ENCODE results near the gene ABLIM3.

ABLIM3 gene

GRCh38 chr5:149210968-149211490, 69.7 kb downstream of the ABLIM3 start:
- no peak for FAIRE-seq
- DNase-seq (ENCODE audit: insufficient read length, low spot score): no peak

GRCh38 chr5:149211566-149211965, 70.3 kb downstream of the ABLIM3 start:
- FAIRE-seq (no peak), DNase-seq (ENCODE audit: insufficient read length, low spot score) (no peak)
- TF ChIP-seq POLR2AphosphoS5 (IDR thresholded peaks at IDR 0.05; ENCODE audit: low read depth, low read length): no peak
- TF ChIP-seq PAX5 (IDR thresholded peaks at IDR 0.05; ENCODE audit: insufficient read depth, low read length, severe bottlenecking): no peak
- TF ChIP-seq POU2F2 (IDR thresholded peaks at IDR 0.05; ENCODE audit: low read depth, low read length): no peak
- TF ChIP-seq TAF1 (IDR thresholded peaks at IDR 0.05; ENCODE audit: low read depth, low read length): no peak
- TF ChIP-seq SPI1 (IDR thresholded peaks at IDR 0.05; ENCODE audit: low read depth, low read length): no peak
- TF ChIP-seq POLR2A (IDR thresholded peaks at IDR 0.05; ENCODE audit: low read depth, low read length): no peak

More at GRCh38 chr5:149210968-149211490, 69.7 kb downstream of the ABLIM3 start:
- no peak for TF ChIP-seq POLR2A (IDR thresholded peaks at IDR 0.05; ENCODE audit: low read depth, low read length)
- TF ChIP-seq POLR2AphosphoS5 (IDR thresholded peaks at IDR 0.05; ENCODE audit: low read depth, low read length): no peak
- TF ChIP-seq POU2F2 (IDR thresholded peaks at IDR 0.05; ENCODE audit: low read depth, low read length): no peak
- TF ChIP-seq TAF1 (IDR thresholded peaks at IDR 0.05; ENCODE audit: low read depth, low read length): no peak
- no peak for TF ChIP-seq SPI1 (IDR thresholded peaks at IDR 0.05; ENCODE audit: low read depth, low read length)
- TF ChIP-seq PAX5 (IDR thresholded peaks at IDR 0.05; ENCODE audit: insufficient read depth, low read length, severe bottlenecking): no peak

- DNase-seq (ENCODE audit: insufficient read length, low spot score) (no peak), FAIRE-seq (no peak)
- TF ChIP-seq TAF1 (IDR thresholded peaks at IDR 0.05; ENCODE audit: low read depth, low read length): no peak
- no peak for TF ChIP-seq POLR2A (IDR thresholded peaks at IDR 0.05; ENCODE audit: low read depth, low read length)
- no peak for TF ChIP-seq SPI1 (IDR thresholded peaks at IDR 0.05; ENCODE audit: low read depth, low read length)
- TF ChIP-seq PAX5 (IDR thresholded peaks at IDR 0.05; ENCODE audit: insufficient read depth, low read length, severe bottlenecking): no peak
- no peak for TF ChIP-seq POU2F2 (IDR thresholded peaks at IDR 0.05; ENCODE audit: low read depth, low read length)
- no peak for TF ChIP-seq POLR2AphosphoS5 (IDR thresholded peaks at IDR 0.05; ENCODE audit: low read depth, low read length)
These were observed 71.1 kb downstream of the ABLIM3 start for GRCh38 chr5:149212198-149212951.

- no peak for DNase-seq (ENCODE audit: insufficient read length, low spot score)
- TF ChIP-seq POLR2AphosphoS5 (IDR thresholded peaks at IDR 0.05; ENCODE audit: low read depth, low read length) (no peak), TAF1 (IDR thresholded peaks at IDR 0.05; ENCODE audit: low read depth, low read length) (no peak), SPI1 (IDR thresholded peaks at IDR 0.05; ENCODE audit: low read depth, low read length) (no peak), PAX5 (IDR thresholded peaks at IDR 0.05; ENCODE audit: insufficient read depth, low read length, severe bottlenecking) (no peak), POU2F2 (IDR thresholded peaks at IDR 0.05; ENCODE audit: low read depth, low read length) (no peak), POLR2A (IDR thresholded peaks at IDR 0.05; ENCODE audit: low read depth, low read length) (no peak)
- FAIRE-seq: no peak
These were observed 72.1 kb downstream of the ABLIM3 start for GRCh38 chr5:149213264-149213880.

- DNase-seq (ENCODE audit: insufficient read length, low spot score) (no peak), FAIRE-seq (no peak)
- TF ChIP-seq TAF1 (IDR thresholded peaks at IDR 0.05; ENCODE audit: low read depth, low read length) (no peak), POU2F2 (IDR thresholded peaks at IDR 0.05; ENCODE audit: low read depth, low read length) (no peak)
These were observed 74.3 kb downstream of the ABLIM3 start for GRCh38 chr5:149215478-149216090.

- no peak for TF ChIP-seq POU2F2 (IDR thresholded peaks at IDR 0.05; ENCODE audit: low read depth, low read length)
- DNase-seq (ENCODE audit: insufficient read length, low spot score) (no peak), FAIRE-seq (no peak)
These were observed 75.2 kb downstream of the ABLIM3 start for GRCh38 chr5:149216496-149216895.

GRCh38 chr5:149217096-149217802, 76.0 kb downstream of the ABLIM3 start:
- no peak for FAIRE-seq
- no peak for TF ChIP-seq POLR2A (IDR thresholded peaks at IDR 0.05; ENCODE audit: low read depth, low read length)
- no peak for TF ChIP-seq POU2F2 (IDR thresholded peaks at IDR 0.05; ENCODE audit: low read depth, low read length)
- no peak for TF ChIP-seq SPI1 (IDR thresholded peaks at IDR 0.05; ENCODE audit: low read depth, low read length)
- TF ChIP-seq PAX5 (IDR thresholded peaks at IDR 0.05; ENCODE audit: insufficient read depth, low read length, severe bottlenecking): no peak
- TF ChIP-seq POLR2AphosphoS5 (IDR thresholded peaks at IDR 0.05; ENCODE audit: low read depth, low read length): no peak
- no peak for TF ChIP-seq TAF1 (IDR thresholded peaks at IDR 0.05; ENCODE audit: low read depth, low read length)

GRCh38 chr5:149217803-149218155, 76.5 kb downstream of the ABLIM3 start:
- FAIRE-seq (no peak), DNase-seq (ENCODE audit: insufficient read length, low spot score) (no peak)
- TF ChIP-seq POLR2AphosphoS5 (IDR thresholded peaks at IDR 0.05; ENCODE audit: low read depth, low read length) (no peak), TAF1 (IDR thresholded peaks at IDR 0.05; ENCODE audit: low read depth, low read length) (no peak), POLR2A (IDR thresholded peaks at IDR 0.05; ENCODE audit: low read depth, low read length) (no peak), POU2F2 (IDR thresholded peaks at IDR 0.05; ENCODE audit: low read depth, low read length) (no peak), SPI1 (IDR thresholded peaks at IDR 0.05; ENCODE audit: low read depth, low read length) (no peak), PAX5 (IDR thresholded peaks at IDR 0.05; ENCODE audit: insufficient read depth, low read length, severe bottlenecking) (no peak)

More at GRCh38 chr5:149217096-149217802, 76.0 kb downstream of the ABLIM3 start:
- no peak for DNase-seq (ENCODE audit: insufficient read length, low spot score)

- TF ChIP-seq SPI1 (IDR thresholded peaks at IDR 0.05; ENCODE audit: low read depth, low read length) (no peak), POLR2A (IDR thresholded peaks at IDR 0.05; ENCODE audit: low read depth, low read length) (no peak), TAF1 (IDR thresholded peaks at IDR 0.05; ENCODE audit: low read depth, low read length) (no peak), POLR2AphosphoS5 (IDR thresholded peaks at IDR 0.05; ENCODE audit: low read depth, low read length) (no peak)
- FAIRE-seq: no peak
These were observed 78.3 kb downstream of the ABLIM3 start for GRCh38 chr5:149219584-149219983.

More at GRCh38 chr5:149219584-149219983, 78.3 kb downstream of the ABLIM3 start:
- DNase-seq (ENCODE audit: insufficient read length, low spot score): no peak
